ENCODE data around the gene CNTRL.

DNA sequence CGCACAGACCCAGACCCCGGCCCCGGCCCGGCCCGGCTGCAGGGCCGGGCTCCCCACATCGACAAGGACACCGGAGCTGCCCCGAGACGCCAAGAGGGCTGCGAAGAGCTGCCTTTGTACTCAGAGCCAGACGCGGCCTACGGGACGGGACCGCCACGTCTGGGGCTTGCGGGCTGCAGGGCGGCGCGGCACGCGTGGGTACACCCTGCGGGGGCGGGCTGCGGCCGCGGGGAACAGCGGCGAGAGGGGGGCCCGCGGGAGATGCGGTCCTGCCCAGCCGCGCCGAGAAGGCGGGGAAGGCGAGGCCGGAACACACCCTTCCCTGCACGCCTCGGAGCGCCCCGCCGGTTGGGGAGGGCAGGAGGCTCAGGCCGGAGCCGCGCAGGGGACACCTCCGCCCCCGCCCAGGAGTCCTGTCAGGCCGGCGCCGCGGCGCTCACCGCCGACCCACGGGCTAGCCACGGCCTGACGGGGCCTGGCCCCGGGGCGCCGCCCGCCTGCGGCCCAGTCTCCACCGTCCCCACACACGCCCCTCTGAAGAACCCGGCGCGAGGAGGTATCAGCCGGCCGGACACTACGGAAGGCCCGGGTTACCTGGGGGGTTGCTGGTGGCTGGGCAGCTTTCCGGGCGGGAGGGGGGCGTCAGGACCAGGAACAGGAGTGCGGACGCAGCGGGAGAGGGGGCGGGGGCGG lies 126.4 kb downstream of the CNTRL start:
- no peak for TF ChIP-seq CEBPB (IDR thresholded peaks at IDR 0.05)
- no peak for TF ChIP-seq EP300 (IDR thresholded peaks at IDR 0.05; ENCODE audit: borderline replicate concordance)
- no peak for TF ChIP-seq CREB1 (IDR thresholded peaks at IDR 0.05; ENCODE audit: low read depth)
- peak; percentile 65 for TF ChIP-seq EGR1 (IDR thresholded peaks at IDR 0.05)
- TF ChIP-seq, protein P1, sequence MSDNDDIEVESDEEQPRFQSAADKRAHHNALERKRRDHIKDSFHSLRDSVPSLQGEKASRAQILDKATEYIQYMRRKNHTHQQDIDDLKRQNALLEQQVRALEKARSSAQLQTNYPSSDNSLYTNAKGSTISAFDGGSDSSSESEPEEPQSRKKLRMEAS (IDR thresholded peaks at IDR 0.05), result no peak
- no peak for TF ChIP-seq TEAD4 (IDR thresholded peaks at IDR 0.05)
- TF ChIP-seq TCF12 (IDR thresholded peaks at IDR 0.05; ENCODE audit: low read depth), result no peak
- TF ChIP-seq YY1 (IDR thresholded peaks at IDR 0.05; ENCODE audit: low read depth), result no peak
- TF ChIP-seq, protein P2, sequence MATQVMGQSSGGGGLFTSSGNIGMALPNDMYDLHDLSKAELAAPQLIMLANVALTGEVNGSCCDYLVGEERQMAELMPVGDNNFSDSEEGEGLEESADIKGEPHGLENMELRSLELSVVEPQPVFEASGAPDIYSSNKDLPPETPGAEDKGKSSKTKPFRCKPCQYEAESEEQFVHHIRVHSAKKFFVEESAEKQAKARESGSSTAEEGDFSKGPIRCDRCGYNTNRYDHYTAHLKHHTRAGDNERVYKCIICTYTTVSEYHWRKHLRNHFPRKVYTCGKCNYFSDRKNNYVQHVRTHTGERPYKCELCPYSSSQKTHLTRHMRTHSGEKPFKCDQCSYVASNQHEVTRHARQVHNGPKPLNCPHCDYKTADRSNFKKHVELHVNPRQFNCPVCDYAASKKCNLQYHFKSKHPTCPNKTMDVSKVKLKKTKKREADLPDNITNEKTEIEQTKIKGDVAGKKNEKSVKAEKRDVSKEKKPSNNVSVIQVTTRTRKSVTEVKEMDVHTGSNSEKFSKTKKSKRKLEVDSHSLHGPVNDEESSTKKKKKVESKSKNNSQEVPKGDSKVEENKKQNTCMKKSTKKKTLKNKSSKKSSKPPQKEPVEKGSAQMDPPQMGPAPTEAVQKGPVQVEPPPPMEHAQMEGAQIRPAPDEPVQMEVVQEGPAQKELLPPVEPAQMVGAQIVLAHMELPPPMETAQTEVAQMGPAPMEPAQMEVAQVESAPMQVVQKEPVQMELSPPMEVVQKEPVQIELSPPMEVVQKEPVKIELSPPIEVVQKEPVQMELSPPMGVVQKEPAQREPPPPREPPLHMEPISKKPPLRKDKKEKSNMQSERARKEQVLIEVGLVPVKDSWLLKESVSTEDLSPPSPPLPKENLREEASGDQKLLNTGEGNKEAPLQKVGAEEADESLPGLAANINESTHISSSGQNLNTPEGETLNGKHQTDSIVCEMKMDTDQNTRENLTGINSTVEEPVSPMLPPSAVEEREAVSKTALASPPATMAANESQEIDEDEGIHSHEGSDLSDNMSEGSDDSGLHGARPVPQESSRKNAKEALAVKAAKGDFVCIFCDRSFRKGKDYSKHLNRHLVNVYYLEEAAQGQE (IDR thresholded peaks at IDR 0.05; ENCODE audit: low read depth), result no peak
- TF ChIP-seq TAF1 (IDR thresholded peaks at IDR 0.05; ENCODE audit: low read depth), result no peak
- no peak for TF ChIP-seq FOXM1 (IDR thresholded peaks at IDR 0.05; ENCODE audit: borderline replicate concordance, low read depth)
- TF ChIP-seq RAD21 (IDR thresholded peaks at IDR 0.05; ENCODE audit: low read depth), result no peak

Measured in Ishikawa (cell line).